Hepatocyte (in vitro differentiated cells): ENCODE data around the gene DEGS2. TPM values are rescaled to one million over a fixed set of nuclear protein-coding genes. Genes with fewer than 3 reads are reported as not detected.

Experiments
- DNase-seq: peaks from one replicate; pipeline ENCODE4 v3.0.0-alpha.2; 2016; ENCODE audit warnings: low spot score
- H2AFZ ChIP-seq: fragments of 200-600 bp; sonication (generic); 2 replicates; pipeline ENCODE4 v1.6.0; 2016; ENCODE audit warnings: antibody characterized with exemption, mild to moderate bottlenecking
- H3K27ac ChIP-seq: fragments of 200-600 bp; sonication (generic); 2 replicates; pipeline ENCODE4 v1.5.1; 2016; ENCODE audit warnings: mild to moderate bottlenecking
- H3K27me3 ChIP-seq: fragments of 200-600 bp; sonication (generic); 2 replicates; pipeline ENCODE4 v1.6.1; 2016
- H3K36me3 ChIP-seq: fragments of 200-600 bp; sonication (generic); replicated peaks from 2 replicates; pipeline ENCODE4 v1.5.1; 2016; ENCODE audit warnings: low read depth; ENCODE audit not compliant: insufficient read depth
- H3K4me1 ChIP-seq: fragments of 200-600 bp; sonication (generic); 2 replicates; pipeline ENCODE4 v1.5.1; 2016; ENCODE audit warnings: mild to moderate bottlenecking, moderate library complexity; ENCODE audit not compliant: insufficient read depth
- H3K4me2 ChIP-seq: fragments of 200-600 bp; sonication (generic); 2 replicates; pipeline ENCODE4 v1.6.0; 2016
- H3K4me3 ChIP-seq: fragments of 200-600 bp; sonication (generic); 2 replicates; pipeline ENCODE4 v1.5.1; 2016; ENCODE audit warnings: mild to moderate bottlenecking
- H3K79me2 ChIP-seq: fragments of 200-600 bp; sonication (generic); 2 replicates; pipeline ENCODE4 v1.6.0; 2017; ENCODE audit warnings: mild to moderate bottlenecking
- H3K9me2 ChIP-seq: fragments of 200-600 bp; sonication (generic); replicated peaks from 2 replicates; pipeline ENCODE4 v1.6.0; 2017; ENCODE audit warnings: mild to moderate bottlenecking; ENCODE audit not compliant: insufficient read depth
- H3K9me3 ChIP-seq: fragments of 200-600 bp; sonication (generic); 2 replicates; pipeline ENCODE4 v1.5.1; 2016; ENCODE audit warnings: low read depth, mild to moderate bottlenecking
- H4K20me1 ChIP-seq: fragments of 200-600 bp; sonication (generic); 2 replicates; pipeline ENCODE4 v1.6.0; 2016; ENCODE audit warnings: mild to moderate bottlenecking; ENCODE audit not compliant: insufficient read depth, poor library complexity, severe bottlenecking
- CTCF ChIP-seq: fragments of 200-600 bp; sonication (generic); IDR thresholded peaks from 2 replicates; pipeline ENCODE4 v1.5.1; 2016; ENCODE audit warnings: antibody characterized with exemption, mild to moderate bottlenecking; ENCODE audit not compliant: poor library complexity
- EZH2 ChIP-seq: fragments of 200-600 bp; sonication (generic); IDR thresholded peaks from 2 replicates; pipeline ENCODE4 v1.6.1; 2016; ENCODE audit warnings: antibody characterized with exemption, mild to moderate bottlenecking, borderline replicate concordance
- EZH2phosphoT487 ChIP-seq: fragments of 200-600 bp; sonication (generic); IDR thresholded peaks from one replicate; pipeline ENCODE4 v1.6.1; 2018; ENCODE audit warnings: antibody characterized with exemption, mild to moderate bottlenecking, low read depth, moderate library complexity; ENCODE audit not compliant: unreplicated experiment, severe bottlenecking
- WGBS: methylation state at CpG from one replicate; pipeline ENCODE4 v1.1.6; 2016; ENCODE audit warnings: low lambda C conversion rate; ENCODE audit errors: missing lambda C conversion rate; 5-methylcytosine and 5-hydroxymethylcytosine counted together
- polyA plus RNA-seq: library from polyadenylated mRNA; unstranded; fragments of >200 nt; fragmentation: Nextera tagmentation; extraction: Ambion mirVana; gene quantifications from 2 replicates; pipeline ENCODE4 v1.2.1, GENCODE V29; 2016
- total RNA-seq: library from RNA; depleted of rRNA; stranded (reverse); fragments of >200 nt; gene quantifications from 2 replicates; pipeline ENCODE4 v1.2.3, GENCODE V29; 2014

The DEGS2 gene
- total and polyA plus RNA-seq, 2 experiments from 2014 or later: 5.3 to 7.7 TPM

- Histone ChIP-seq H3K9me3 (no peaks in the 10 kb centered on the region), H3K27ac (no peak overlapping the region), H3K36me3 (no peaks in the 10 kb centered on the region), H3K79me2 (no peaks in the 10 kb centered on the region), H3K9me2 (no peaks in the 10 kb centered on the region), H3K4me1 (no peaks in the 10 kb centered on the region), H3K27me3 (no peaks in the 10 kb centered on the region), H2AFZ (no peak overlapping the region), H3K4me2 (no peak overlapping the region), H4K20me1 (no peaks in the 10 kb centered on the region), H3K4me3 (no peak overlapping the region)
- no peak for DNase-seq
- TF ChIP-seq EZH2phosphoT487 (no peak), EZH2 (no peak), CTCF (no peak)
- WGBS: 93% methylated on average over 14 of the region's 14 CpGs
Measured at GRCh38 chr14:100117633-100118395, 41.6 kb downstream of the DEGS2 start.

- H3K36me3 ChIP-seq: no peaks in the 10 kb centered on the region
- WGBS: 96% methylated on average over 10 of the region's 10 CpGs
- TF ChIP-seq EZH2: no peak
- TF ChIP-seq CTCF: no peak
Measured at GRCh38 chr14:100117026-100117425, 42.4 kb downstream of the DEGS2 start.

GRCh38 chr14:100116134-100116533 lies 43.3 kb downstream of the DEGS2 start:
- no peak overlapping the region for H3K4me3 ChIP-seq
- H3K27ac ChIP-seq: no peak overlapping the region
- TF ChIP-seq EZH2: no peak
- TF ChIP-seq CTCF: no peak
- TF ChIP-seq EZH2phosphoT487: no peak
- no peaks in the 10 kb centered on the region for H4K20me1 ChIP-seq
- H3K4me1 ChIP-seq: peaks cover 11% of the 10 kb centered on the region
- H3K27me3 ChIP-seq: no peaks in the 10 kb centered on the region
- no peaks in the 10 kb centered on the region for H3K79me2 ChIP-seq
- H3K36me3 ChIP-seq: no peaks in the 10 kb centered on the region
- H2AFZ ChIP-seq: no peak overlapping the region
- H3K9me2 ChIP-seq: no peaks in the 10 kb centered on the region
- no peak overlapping the region for H3K4me2 ChIP-seq
- no peak for DNase-seq
- 88% methylated on average over 3 of the region's 3 CpGs for WGBS
- no peaks in the 10 kb centered on the region for H3K9me3 ChIP-seq

More at GRCh38 chr14:100117026-100117425, 42.4 kb downstream of the DEGS2 start:
- Histone ChIP-seq H3K9me3 (no peaks in the 10 kb centered on the region), H3K4me3 (no peak overlapping the region), H4K20me1 (no peaks in the 10 kb centered on the region), H2AFZ (no peak overlapping the region), H3K4me1 (peaks cover 6% of the 10 kb centered on the region), H3K4me2 (no peak overlapping the region), H3K9me2 (no peaks in the 10 kb centered on the region), H3K27ac (no peak overlapping the region), H3K79me2 (no peaks in the 10 kb centered on the region), H3K27me3 (no peaks in the 10 kb centered on the region)
- DNase-seq: no peak
